ENCODE measurements around the gene CCDC88B.
A peak's percentile ranks its signal among the peaks of the same experiment; 100 is the strongest.

CCDC88B gene

GRCh38 chr11:64334764-64335735 lies 5.0 kb upstream of the CCDC88B start:
- TF ChIP-seq CTCF (conservative IDR thresholded peaks at IDR 0.05; ENCODE audit: low read length) (no peak), EZH2phosphoT487 (IDR thresholded peaks at IDR 0.05; ENCODE audit: borderline replicate concordance) (no peak)
- no peak overlapping the region for H3K4me3 ChIP-seq (ENCODE audit: low read length, poor library complexity, severe bottlenecking)
- H3K9ac ChIP-seq (ENCODE audit: low read depth, low read length, poor library complexity, severe bottlenecking): no peak overlapping the region
- H3K36me3 ChIP-seq (ENCODE audit: insufficient read depth, low read length): no peaks in the 10 kb centered on the region
- H3F3A ChIP-seq (ENCODE audit: low read depth): no peaks in the 10 kb centered on the region
- H2AFZ ChIP-seq (ENCODE audit: low read length): no peak overlapping the region
- peaks cover 11% of the 10 kb centered on the region; the same call in 1 of the 2 replicates for H3K79me2 ChIP-seq (ENCODE audit: insufficient read depth, low read length)
- no peaks in the 10 kb centered on the region for H4K20me1 ChIP-seq (ENCODE audit: insufficient read depth, low read length, poor library complexity, severe bottlenecking)
- H3K9me2 ChIP-seq (replicated peaks; ENCODE audit: low read depth, low read length): no peaks in the 10 kb centered on the region
- no peak overlapping the region for H3K4me2 ChIP-seq (ENCODE audit: low read depth, low read length, poor library complexity, severe bottlenecking)
- H3K27me3 ChIP-seq (ENCODE audit: insufficient read depth, low read length, poor library complexity, severe bottlenecking): no peaks in the 10 kb centered on the region
- H3K9me3 ChIP-seq (ENCODE audit: insufficient read depth, low read depth, low read length): no peaks in the 10 kb centered on the region
- H3K4me1 ChIP-seq (ENCODE audit: insufficient read depth, low read length, poor library complexity, severe bottlenecking): peaks cover 10% of the 10 kb centered on the region

GRCh38 chr11:64337538-64338249 lies 2.3 kb upstream of the CCDC88B start:
- Histone ChIP-seq H3K9ac (ENCODE audit: low read depth, low read length, poor library complexity, severe bottlenecking) (no peak overlapping the region), H3K36me3 (ENCODE audit: insufficient read depth, low read length) (no peaks in the 10 kb centered on the region), H3K9me2 (replicated peaks; ENCODE audit: low read depth, low read length) (no peaks in the 10 kb centered on the region), H3K9me3 (ENCODE audit: insufficient read depth, low read depth, low read length) (no peaks in the 10 kb centered on the region), H3K4me3 (ENCODE audit: low read length, poor library complexity, severe bottlenecking) (no peak overlapping the region), H2AFZ (ENCODE audit: low read length) (no peak overlapping the region), H3K4me1 (ENCODE audit: insufficient read depth, low read length, poor library complexity, severe bottlenecking) (peaks cover 13% of the 10 kb centered on the region), H3K4me2 (ENCODE audit: low read depth, low read length, poor library complexity, severe bottlenecking) (no peak overlapping the region), H4K20me1 (ENCODE audit: insufficient read depth, low read length, poor library complexity, severe bottlenecking) (peaks cover 18% of the 10 kb centered on the region), H3K27me3 (ENCODE audit: insufficient read depth, low read length, poor library complexity, severe bottlenecking) (no peaks in the 10 kb centered on the region), H3K79me2 (ENCODE audit: insufficient read depth, low read length) (peaks cover 21% of the 10 kb centered on the region; the same call in 1 of the 2 replicates), H3F3A (ENCODE audit: low read depth) (no peaks in the 10 kb centered on the region)
- no peak for TF ChIP-seq EZH2phosphoT487 (IDR thresholded peaks at IDR 0.05; ENCODE audit: borderline replicate concordance)
- TF ChIP-seq CTCF (conservative IDR thresholded peaks at IDR 0.05; ENCODE audit: low read length): no peak

- Histone ChIP-seq H3K9ac (ENCODE audit: low read depth, low read length, poor library complexity, severe bottlenecking) (peak overlapping the region; percentile 86), H3K27me3 (ENCODE audit: insufficient read depth, low read length, poor library complexity, severe bottlenecking) (no peaks in the 10 kb centered on the region), H3K9me3 (ENCODE audit: insufficient read depth, low read depth, low read length) (no peaks in the 10 kb centered on the region), H3K79me2 (ENCODE audit: insufficient read depth, low read length) (peaks cover 21% of the 10 kb centered on the region; the same call in 1 of the 2 replicates), H3K36me3 (ENCODE audit: insufficient read depth, low read length) (no peaks in the 10 kb centered on the region), H3K9me2 (replicated peaks; ENCODE audit: low read depth, low read length) (no peaks in the 10 kb centered on the region), H3F3A (ENCODE audit: low read depth) (no peaks in the 10 kb centered on the region), H3K4me1 (ENCODE audit: insufficient read depth, low read length, poor library complexity, severe bottlenecking) (peaks cover 13% of the 10 kb centered on the region), H3K4me3 (ENCODE audit: low read length, poor library complexity, severe bottlenecking) (peak overlapping the region; percentile 92), H3K4me2 (ENCODE audit: low read depth, low read length, poor library complexity, severe bottlenecking) (peak overlapping the region; percentile 82), H2AFZ (ENCODE audit: low read length) (no peak overlapping the region), H4K20me1 (ENCODE audit: insufficient read depth, low read length, poor library complexity, severe bottlenecking) (peaks cover 22% of the 10 kb centered on the region)
- TF ChIP-seq CTCF (conservative IDR thresholded peaks at IDR 0.05; ENCODE audit: low read length) (no peak), EZH2phosphoT487 (IDR thresholded peaks at IDR 0.05; ENCODE audit: borderline replicate concordance) (no peak)
Measured at GRCh38 chr11:64338716-64339115, 1.3 kb upstream of the CCDC88B start.
